Upper lobe of left lung (tissue), 6 donors: ENCODE measurements around the gene IFITM10. TPM values are rescaled to one million over a fixed set of nuclear protein-coding genes. Genes with fewer than 3 reads are reported as not detected.
A peak's percentile ranks its signal among the peaks of the same experiment; 100 is the strongest.

Experiments
- ATAC-seq, 2 donors: fragments of 200-7000 bp; cut with Tn5 transposase; one replicate each; pipeline ENCODE4 v1.9.1; 2022; ENCODE audit warnings: mild to moderate bottlenecking in 2 of 2, moderate library complexity in 2 of 2; ENCODE audit not compliant: low FRiP score in 2 of 2
- DNase-seq, 2 donors: peaks; one replicate each; pipeline ENCODE4 v3.0.0-alpha.2; 2019 to 2020
- H3K27ac ChIP-seq, 4 donors: fragments of 200-600 bp; sonication (generic); one replicate each; pipeline ENCODE4 v1.5.1; 2016 to 2019
- H3K27me3 ChIP-seq, 4 donors: fragments of 200-600 bp; sonication (generic); one replicate each; pipeline ENCODE4 v1.5.1; 2017 to 2019
- H3K36me3 ChIP-seq, 4 donors: fragments of 200-600 bp; sonication (generic); one replicate each; pipeline ENCODE4 v1.5.1; 2016 to 2019
- H3K4me1 ChIP-seq, 4 donors: fragments of 200-600 bp; sonication (generic); one replicate each; pipeline ENCODE4 v1.5.1; 2018 to 2019
- H3K4me3 ChIP-seq, 4 donors: fragments of 200-600 bp; sonication (generic); one replicate each; pipeline ENCODE4 v1.5.1; 2017 to 2019; ENCODE audit warnings: mild to moderate bottlenecking in 2 of 4, moderate library complexity in 1 of 4
- H3K9me3 ChIP-seq, 4 donors: fragments of 200-600 bp; sonication (generic); one replicate each; pipeline ENCODE4 v1.5.1; 2018 to 2019
- EP300 ChIP-seq, 4 donors: sonication (generic); formaldehyde crosslinking; IDR thresholded peaks; one replicate each; pipeline ENCODE4 v1.5.1; 2017; ENCODE audit warnings: antibody characterized with exemption in 4 of 4, control low read depth in 2 of 4
- POLR2A ChIP-seq, 4 donors: fragments of 450-650 bp; IDR thresholded peaks; one replicate each; pipeline ENCODE4 v1.5.1; 2016 to 2017; ENCODE audit warnings: antibody characterized with exemption in 4 of 4, mild to moderate bottlenecking in 2 of 4
- POLR2AphosphoS5 ChIP-seq, 2 donors: sonication (generic); formaldehyde crosslinking; IDR thresholded peaks; one replicate each; pipeline ENCODE4 v1.5.1; 2017; ENCODE audit warnings: antibody characterized with exemption in 2 of 2
- WGBS, 2 donors: methylation state at CpG; one replicate each; pipeline ENCODE4 v1.1.5; 2017 to 2018; 5-methylcytosine and 5-hydroxymethylcytosine counted together
- total RNA-seq, 6 donors: library from RNA; depleted of rRNA in 4 of 6; stranded (reverse); fragments of >200 nt in 4 of 6; gene quantifications; one replicate each; pipeline versions ENCODE4 v1.1.0 to v1.2.1, GENCODE V29; 2016 to 2021
- TF ChIP-seq, protein P1 (sequence below), 6 experiments: fragments of 450-650 bp in 4 of 6; fragments of 200-600 bp in 2 of 6; sonication (generic) in 2 of 6; IDR thresholded peaks; one replicate each; pipeline ENCODE4 v1.5.1; 2016 to 2019; ENCODE audit warnings: antibody characterized with exemption in 6 of 6
- donor health status: DM: no; HTN: no; CAD: no; lungs with moderate emphysema.
- donor health status: DM: no; HTN: yes; CAD: no; lungs with severe emphysema.

Gene IFITM10
- total RNA-seq, 6 donors from 2014 or later = 8.7 to 28.3 (median 14.2) TPM

DNA sequence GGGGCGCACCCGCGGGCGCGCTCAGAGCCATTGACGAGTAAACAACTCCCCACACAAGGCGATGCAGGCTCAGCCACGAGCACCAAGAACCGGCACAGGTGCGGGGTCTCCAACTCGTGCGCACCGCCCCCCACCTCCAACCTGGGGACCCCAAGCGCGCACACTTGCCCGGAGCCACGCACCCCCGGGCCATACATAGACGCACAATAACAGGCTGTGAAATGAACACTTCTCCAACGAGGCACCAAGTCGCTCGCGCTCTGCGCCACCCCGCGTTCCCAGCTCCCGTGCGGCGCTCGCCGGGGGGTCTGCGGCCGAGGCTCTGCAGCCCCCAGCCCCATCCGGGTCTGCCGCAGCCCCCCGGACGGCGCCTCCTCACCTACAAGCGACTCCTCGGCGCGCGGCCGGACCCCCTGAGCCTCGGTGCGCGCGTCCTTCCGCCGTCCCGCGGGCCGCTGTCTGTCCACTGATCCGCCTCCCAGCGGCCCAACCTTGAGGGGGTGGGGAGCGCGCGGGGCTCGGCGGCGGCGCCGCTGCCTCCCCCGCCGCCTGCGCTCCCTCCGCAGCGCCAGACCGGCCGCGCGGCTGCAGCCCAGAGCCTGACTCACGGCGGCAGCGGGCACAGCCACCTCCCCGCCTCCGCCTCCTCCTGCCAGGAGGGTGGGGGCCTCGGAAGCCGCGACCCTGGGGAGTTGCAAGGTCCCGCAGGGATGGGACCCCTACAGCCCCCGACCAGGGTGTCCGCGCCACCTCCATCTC, 1.6 kb downstream of the IFITM10 start:
- H3K4me3 ChIP-seq = peak overlapping the region in 3 of 4 donors; percentile 25 to 34 (median 30)
- WGBS, 2 donors = 0 to 5% methylated on average over 2 to 43 of the region's 84 CpGs
- TF ChIP-seq POLR2A (IDR thresholded peaks at IDR 0.05) (peak in 1 of 4 donors; percentile 17), POLR2AphosphoS5 (IDR thresholded peaks at IDR 0.05) (no peak)
- ATAC-seq = peak in 1 of 2 donors; percentile 3
- H3K9me3 ChIP-seq = no peaks in the 10 kb centered on the region
- DNase-seq = peak; percentile 21 to 88
- H3K27me3 ChIP-seq = peaks cover 0 to 17% (median 3%) of the 10 kb centered on the region in 4 donors
- peaks cover 5 to 22% (median 17%) of the 10 kb centered on the region in 4 donors for H3K36me3 ChIP-seq
- H3K4me1 ChIP-seq = peaks cover 12 to 57% (median 18%) of the 10 kb centered on the region in 4 donors
- H3K27ac ChIP-seq = peak overlapping the region in 1 of 4 donors; percentile 46

DNA sequence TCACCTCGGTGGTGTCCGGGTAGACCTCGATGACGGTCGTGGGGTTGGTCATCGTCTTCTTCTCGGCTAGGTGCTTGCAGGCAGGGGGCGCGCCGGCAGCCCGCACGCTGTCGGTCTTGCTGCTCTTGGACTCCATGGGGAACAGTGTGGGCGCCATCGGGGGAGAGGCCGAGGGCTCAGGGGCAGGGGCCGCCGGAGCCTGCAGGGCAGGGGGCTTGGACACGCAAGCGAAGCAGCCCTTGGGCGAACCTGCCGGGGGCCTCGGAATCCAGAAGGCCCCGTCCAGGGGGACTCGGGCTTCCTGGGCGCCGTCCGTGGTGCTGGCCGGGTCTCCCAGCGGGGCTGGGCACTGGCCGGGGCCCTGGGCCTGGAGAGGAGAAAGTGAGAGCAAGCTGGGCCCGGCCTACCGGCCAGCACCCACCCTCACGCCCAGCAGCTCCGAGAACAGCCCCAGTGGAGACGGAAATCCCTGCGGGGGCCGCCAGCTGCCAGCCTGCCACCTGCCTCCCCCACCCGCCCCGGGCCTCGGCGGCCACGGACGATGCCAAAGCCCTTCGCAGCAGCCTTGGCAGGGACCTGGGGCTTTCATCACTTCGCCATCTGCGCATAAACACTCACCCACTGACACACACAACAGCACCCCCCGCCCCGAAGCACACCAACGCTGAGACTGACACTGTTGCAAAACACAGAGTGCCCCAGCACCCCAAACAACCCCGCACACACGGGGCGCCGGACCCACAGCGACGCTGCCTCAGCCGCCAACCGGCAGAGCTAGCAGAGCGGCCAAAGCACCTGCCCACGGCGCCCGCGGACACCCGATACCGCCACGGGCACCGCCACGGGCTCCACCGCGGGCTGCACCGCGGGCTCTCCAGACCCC, 2.4 kb downstream of the IFITM10 start:
- H3K27me3 ChIP-seq = peaks cover 0 to 17% (median 3%) of the 10 kb centered on the region in 4 donors
- 18 to 40% methylated on average over 10 to 61 of the region's 72 CpGs for WGBS, 2 donors

DNA sequence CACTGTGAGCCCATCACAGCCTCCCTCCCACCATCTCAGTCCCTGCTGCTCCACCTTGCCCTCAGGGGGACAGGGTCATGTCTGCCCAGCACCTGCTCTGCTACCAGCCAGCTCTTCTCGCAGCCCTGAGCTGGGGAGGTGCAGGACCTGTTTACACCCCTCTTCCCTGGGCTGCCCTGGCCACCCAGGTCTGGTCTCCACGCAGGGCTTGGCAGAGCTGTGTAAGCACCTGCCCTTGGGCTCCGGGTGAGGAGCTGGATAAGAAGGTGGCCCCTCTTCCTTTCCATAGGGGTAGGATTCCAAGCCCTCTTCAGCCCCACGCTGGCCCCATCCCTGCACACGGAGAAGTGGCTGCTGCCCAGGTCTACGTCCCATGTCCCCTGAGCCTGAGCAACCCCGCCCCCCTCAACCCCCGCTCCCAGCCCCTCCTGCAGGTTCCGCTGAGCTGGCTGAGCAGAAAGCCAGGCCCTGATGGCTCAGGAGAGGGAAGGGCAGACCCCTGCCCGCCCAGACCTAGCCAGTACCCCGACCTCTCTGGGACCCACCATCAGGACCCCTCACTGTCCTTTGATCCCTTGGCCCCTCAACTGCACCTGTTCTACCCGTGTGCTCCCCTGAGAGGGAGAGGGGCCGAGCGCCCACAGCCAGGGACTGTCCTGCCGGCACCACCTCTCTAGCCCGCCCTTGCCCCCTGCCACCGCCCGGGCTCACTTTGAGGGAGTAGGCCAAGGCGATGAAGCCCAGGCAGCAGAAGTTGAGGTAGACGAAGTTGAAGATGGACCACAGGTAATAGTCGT, 3.2 kb downstream of the IFITM10 start:
- H3K9me3 ChIP-seq = no peaks in the 10 kb centered on the region
- peaks cover 12 to 41% (median 18%) of the 10 kb centered on the region in 4 donors for H3K4me1 ChIP-seq
- H3K27ac ChIP-seq = no peak overlapping the region
- no peak for TF ChIP-seq EP300 (IDR thresholded peaks at IDR 0.05)
- TF ChIP-seq, protein P1, sequence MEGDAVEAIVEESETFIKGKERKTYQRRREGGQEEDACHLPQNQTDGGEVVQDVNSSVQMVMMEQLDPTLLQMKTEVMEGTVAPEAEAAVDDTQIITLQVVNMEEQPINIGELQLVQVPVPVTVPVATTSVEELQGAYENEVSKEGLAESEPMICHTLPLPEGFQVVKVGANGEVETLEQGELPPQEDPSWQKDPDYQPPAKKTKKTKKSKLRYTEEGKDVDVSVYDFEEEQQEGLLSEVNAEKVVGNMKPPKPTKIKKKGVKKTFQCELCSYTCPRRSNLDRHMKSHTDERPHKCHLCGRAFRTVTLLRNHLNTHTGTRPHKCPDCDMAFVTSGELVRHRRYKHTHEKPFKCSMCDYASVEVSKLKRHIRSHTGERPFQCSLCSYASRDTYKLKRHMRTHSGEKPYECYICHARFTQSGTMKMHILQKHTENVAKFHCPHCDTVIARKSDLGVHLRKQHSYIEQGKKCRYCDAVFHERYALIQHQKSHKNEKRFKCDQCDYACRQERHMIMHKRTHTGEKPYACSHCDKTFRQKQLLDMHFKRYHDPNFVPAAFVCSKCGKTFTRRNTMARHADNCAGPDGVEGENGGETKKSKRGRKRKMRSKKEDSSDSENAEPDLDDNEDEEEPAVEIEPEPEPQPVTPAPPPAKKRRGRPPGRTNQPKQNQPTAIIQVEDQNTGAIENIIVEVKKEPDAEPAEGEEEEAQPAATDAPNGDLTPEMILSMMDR (IDR thresholded peaks at IDR 0.05) = no peak
- TF ChIP-seq POLR2AphosphoS5 (IDR thresholded peaks at IDR 0.05) = no peak
- no peak for TF ChIP-seq POLR2A (IDR thresholded peaks at IDR 0.05)
- peaks cover 0 to 17% (median 3%) of the 10 kb centered on the region in 4 donors for H3K27me3 ChIP-seq
- 84% methylated on average over 10 to 20 of the region's 21 CpGs for WGBS, 2 donors
- peaks cover 0 to 5% (median 1%) of the 10 kb centered on the region in 4 donors for H3K36me3 ChIP-seq
- no peak for ATAC-seq
- no peak overlapping the region for H3K4me3 ChIP-seq
- no peak for DNase-seq

More for the DNA sequence above, 2.4 kb downstream of the IFITM10 start:
- no peak for TF ChIP-seq POLR2A (IDR thresholded peaks at IDR 0.05)
- TF ChIP-seq EP300 (IDR thresholded peaks at IDR 0.05) = no peak
- TF ChIP-seq, protein P1 (IDR thresholded peaks at IDR 0.05) = no peak
- TF ChIP-seq POLR2AphosphoS5 (IDR thresholded peaks at IDR 0.05) = no peak
- H3K36me3 ChIP-seq = peaks cover 0 to 14% (median 9%) of the 10 kb centered on the region in 4 donors
- H3K4me1 ChIP-seq = peaks cover 12 to 50% (median 18%) of the 10 kb centered on the region in 4 donors
- peak overlapping the region in 3 of 4 donors; percentile 25 to 34 (median 30) for H3K4me3 ChIP-seq
- no peaks in the 10 kb centered on the region for H3K9me3 ChIP-seq
- ATAC-seq (no peak), DNase-seq (peak in 1 of 2 donors; percentile 87)
- H3K27ac ChIP-seq = no peak overlapping the region

DNA sequence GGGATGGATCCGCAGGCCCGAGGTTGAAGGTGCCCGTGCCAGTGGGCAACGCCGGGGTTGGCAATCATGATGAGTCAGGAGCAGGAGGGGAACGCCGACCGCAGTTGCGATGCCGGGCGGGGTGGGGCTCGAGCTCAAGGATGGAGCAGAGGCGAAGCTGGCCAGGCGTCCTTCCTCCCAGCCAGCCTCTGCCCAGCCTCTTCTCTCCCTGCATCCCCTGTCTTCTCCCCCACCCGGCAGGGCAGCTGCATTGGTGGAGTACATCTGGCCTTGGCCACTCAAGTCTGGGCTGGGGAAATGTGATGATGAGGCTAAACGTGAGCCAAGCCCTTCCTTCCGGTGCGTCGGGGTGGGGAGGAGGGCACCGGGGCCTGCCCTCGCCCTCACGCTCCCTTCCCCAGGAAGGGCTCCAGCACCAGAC, 3.9 kb downstream of the IFITM10 start:
- Histone ChIP-seq H3K4me3 (no peak overlapping the region), H3K27me3 (peaks cover 0 to 17% (median 3%) of the 10 kb centered on the region in 4 donors), H3K4me1 (peaks cover 12 to 39% (median 18%) of the 10 kb centered on the region in 4 donors), H3K27ac (no peak overlapping the region), H3K9me3 (no peaks in the 10 kb centered on the region), H3K36me3 (no peaks in the 10 kb centered on the region)
- WGBS, 2 donors = 80 to 85% methylated on average over 5 to 21 of the region's 22 CpGs
- ATAC-seq = peak in 1 of 2 donors; percentile 23
- DNase-seq = peak; percentile 32 to 84
- TF ChIP-seq EP300 (IDR thresholded peaks at IDR 0.05) (no peak), POLR2A (IDR thresholded peaks at IDR 0.05) (no peak), POLR2AphosphoS5 (IDR thresholded peaks at IDR 0.05) (no peak)
- TF ChIP-seq, protein P1 (IDR thresholded peaks at IDR 0.05) = no peak
